ENCODE results near the gene SIN3A.
"Not testable (repeated sequence)": the region's sequence is repeated elsewhere in the genome, so short reads cannot be mapped to it uniquely, and the experiment has no call there.

Gene SIN3A

GRCh38 chr15:75451674-75452363, at the start of gene SIN3A:
SIN3A (minus strand) TSS chr15:75451690; CDS start chr15:75430375, 21,315 bp downstream.
- DNase-seq, result peak; percentile 97

GRCh38 chr15:75493732-75494131, 42.2 kb upstream of the SIN3A start:
- no peak for DNase-seq

- no peak for DNase-seq
Measured at GRCh38 chr15:75483961-75484360, 32.5 kb upstream of the SIN3A start.

GRCh38 chr15:75483556-75483955, 32.1 kb upstream of the SIN3A start:
- DNase-seq, result not testable (repeated sequence)

GRCh38 chr15:75483106-75483505, 31.6 kb upstream of the SIN3A start:
- no peak for DNase-seq

- not testable (repeated sequence) for DNase-seq
Measured at GRCh38 chr15:75480463-75480862, 29.0 kb upstream of the SIN3A start.

GRCh38 chr15:75479670-75480069, 28.2 kb upstream of the SIN3A start:
- DNase-seq, result no peak

GRCh38 chr15:75477094-75477493, 25.6 kb upstream of the SIN3A start:
- DNase-seq, result not testable (repeated sequence)

GRCh38 chr15:75468913-75469598, 17.6 kb upstream of the SIN3A start:
- no peak for DNase-seq

GRCh38 chr15:75460646-75461045, 9.2 kb upstream of the SIN3A start:
- DNase-seq, result no peak

GRCh38 chr15:75459581-75459980, 8.1 kb upstream of the SIN3A start:
- no peak for DNase-seq

GRCh38 chr15:75456710-75457109, 5.2 kb upstream of the SIN3A start:
- DNase-seq, result no peak

GRCh38 chr15:75455982-75456531, 4.6 kb upstream of the SIN3A start:
- DNase-seq, result no peak

GRCh38 chr15:75455424-75455981, 4.0 kb upstream of the SIN3A start:
- peak; percentile 9 for DNase-seq

- no peak for DNase-seq
Measured at GRCh38 chr15:75454471-75455378, 3.2 kb upstream of the SIN3A start.

GRCh38 chr15:75453703-75454470, 2.4 kb upstream of the SIN3A start:
- peak; percentile 95 for DNase-seq

GRCh38 chr15:75452865-75453702, 1.6 kb upstream of the SIN3A start:
- DNase-seq, result no peak

- DNase-seq, result no peak
Measured at GRCh38 chr15:75452364-75452864, 924 bp upstream of the SIN3A start.

GRCh38 chr15:75451202-75451673, 252 bp downstream of the SIN3A start:
- no peak for DNase-seq

Measured in DMS153 (cell line).